Subcutaneous adipose tissue (tissue), 4 donors: ENCODE data around the gene ADAMTS1. TPM values are rescaled to one million over a fixed set of nuclear protein-coding genes. Genes with fewer than 3 reads are reported as not detected.

Experiments
- CTCF ChIP-seq: fragments of 450-650 bp; IDR thresholded peaks from one replicate; pipeline ENCODE4 v1.5.1; 2016; ENCODE audit warnings: low read depth, mild to moderate bottlenecking, control low read depth, antibody characterized with exemption, moderate library complexity
- total RNA-seq, 4 donors: library from RNA; depleted of rRNA; stranded (reverse); fragments of >200 nt; gene quantifications; one replicate each; pipeline ENCODE4 v1.1.0, GENCODE V29; 2016

The ADAMTS1 gene
- total RNA-seq: 100 to 1,000 TPM; 106 to 173 (median 118) TPM

- no peak for TF ChIP-seq CTCF
These were observed at the start of gene ADAMTS1 for GRCh38 chr21:26845066-26845758. Gene ADAMTS1 (minus strand): TSS chr21:26845409. CDS start chr21:26844954, 455 bp downstream.

DNA sequence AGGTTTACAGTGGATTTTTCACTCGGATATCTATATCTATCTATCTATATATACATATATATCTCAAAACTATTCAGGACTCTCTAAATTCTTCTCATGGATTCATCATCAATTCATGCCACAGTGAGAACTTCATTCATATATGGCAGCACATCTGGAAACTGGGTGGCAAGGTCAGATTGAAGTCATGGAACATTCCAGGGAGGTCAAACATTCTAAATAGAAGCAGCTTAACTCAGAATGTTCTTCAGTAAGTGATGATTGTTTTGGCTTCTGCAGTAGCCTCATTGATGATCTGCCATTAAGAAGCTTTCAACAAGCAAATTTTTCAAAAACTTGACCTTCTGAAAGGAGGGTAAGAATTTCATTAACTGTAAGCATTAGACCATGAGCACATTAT, 46.9 kb upstream of the ADAMTS1 start:
- TF ChIP-seq CTCF: no peak

- TF ChIP-seq CTCF: no peak
These were observed 43.7 kb upstream of the ADAMTS1 start for GRCh38 chr21:26888931-26889330.

- no peak for TF ChIP-seq CTCF
These were observed 43.0 kb upstream of the ADAMTS1 start for GRCh38 chr21:26888256-26888655.

DNA sequence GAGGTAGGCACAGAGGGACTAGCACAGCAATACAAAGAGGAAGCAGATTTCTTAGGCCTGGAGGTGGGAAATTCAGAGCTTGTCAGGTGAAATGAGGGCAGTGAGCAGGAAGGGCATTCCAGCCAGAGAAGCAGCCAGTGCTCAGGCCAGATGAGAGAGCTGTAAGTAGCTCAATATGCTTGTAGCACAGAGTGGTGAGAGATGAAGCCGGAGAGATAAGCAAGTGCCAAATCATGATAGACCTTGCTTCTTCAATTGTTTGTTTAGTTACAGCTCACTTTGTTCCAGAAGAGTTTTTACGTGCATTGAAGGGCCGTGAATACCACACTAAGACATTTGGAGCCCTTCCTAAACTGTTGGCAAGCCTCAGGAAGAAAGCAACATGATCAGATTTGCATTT, 42.0 kb upstream of the ADAMTS1 start:
- TF ChIP-seq CTCF: no peak

DNA sequence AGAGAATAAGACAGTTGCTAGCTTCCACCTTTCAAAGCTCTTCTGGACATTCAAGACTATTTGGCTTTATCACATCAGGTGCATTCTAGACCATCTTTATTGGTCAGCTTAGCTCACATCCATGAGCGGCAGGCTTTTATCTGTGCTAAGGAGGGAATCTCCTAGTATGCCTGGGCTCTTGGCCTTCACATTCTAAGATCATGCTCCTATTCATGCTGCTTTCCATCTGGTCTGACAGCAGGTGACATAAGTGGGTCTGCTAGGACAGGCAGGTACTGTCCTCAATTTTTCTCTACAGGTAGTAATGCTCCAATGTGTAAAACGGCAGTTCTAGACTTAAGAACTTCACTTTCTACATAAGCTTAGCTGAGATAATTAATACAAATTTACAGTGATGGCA, 39.2 kb upstream of the ADAMTS1 start:
- TF ChIP-seq CTCF: no peak

- TF ChIP-seq CTCF: no peak
These were observed 38.6 kb upstream of the ADAMTS1 start for GRCh38 chr21:26883768-26884167.
